DMS 273 (cell line): ENCODE results near the gene KCNJ18.
"Not testable (repeated sequence)": the region's sequence is repeated elsewhere in the genome, so short reads cannot be mapped to it uniquely, and the experiment has no call there.

Source experiments
- DNase-seq: peaks from one replicate; lab custom pipeline; 2025; ENCODE audit not compliant: unreplicated experiment; lab: John Stamatoyannopoulos, UW

Gene KCNJ18

GRCh38 chr17:21683897-21684296 lies 8.4 kb upstream of the KCNJ18 start:
- DNase-seq, result not testable (repeated sequence)

GRCh38 chr17:21684384-21684783 lies 7.9 kb upstream of the KCNJ18 start:
- not testable (repeated sequence) for DNase-seq

DNA sequence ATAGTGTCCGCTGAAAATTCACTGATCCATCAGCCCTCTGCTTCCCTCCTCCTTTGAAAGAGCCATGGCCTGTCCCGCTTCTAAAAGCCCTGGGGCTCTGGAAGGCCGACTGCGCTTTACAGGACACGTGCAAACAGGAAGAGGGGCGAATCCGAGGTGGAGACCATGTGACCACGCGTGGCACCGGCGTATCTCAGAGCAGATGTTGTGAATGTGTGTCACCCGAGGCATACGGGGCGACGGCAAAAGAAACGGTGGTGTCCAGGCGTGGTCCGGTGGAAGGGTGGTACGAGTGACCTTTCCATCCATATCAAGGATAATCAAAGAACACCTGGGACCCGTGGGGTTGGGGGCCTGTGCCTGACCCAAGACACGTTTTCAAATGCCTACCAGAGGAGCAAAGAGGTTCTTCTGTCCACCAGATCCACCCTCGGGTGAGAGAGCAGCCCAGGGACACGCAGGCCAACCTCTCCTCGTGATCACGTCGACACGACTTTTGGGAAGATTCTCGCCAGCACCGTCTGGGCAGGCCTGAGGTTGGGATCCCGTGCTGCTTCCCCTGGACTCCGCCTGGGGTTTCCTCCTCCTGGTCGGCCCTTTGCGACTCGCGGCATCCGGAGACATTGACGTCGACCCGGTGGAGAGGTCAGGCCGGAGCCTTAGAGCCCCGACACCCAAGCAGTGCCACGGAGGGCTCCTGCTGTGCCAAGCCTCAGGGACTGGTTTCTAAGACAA lies 7.1 kb upstream of the KCNJ18 start:
- DNase-seq, result not testable (repeated sequence)

DNA sequence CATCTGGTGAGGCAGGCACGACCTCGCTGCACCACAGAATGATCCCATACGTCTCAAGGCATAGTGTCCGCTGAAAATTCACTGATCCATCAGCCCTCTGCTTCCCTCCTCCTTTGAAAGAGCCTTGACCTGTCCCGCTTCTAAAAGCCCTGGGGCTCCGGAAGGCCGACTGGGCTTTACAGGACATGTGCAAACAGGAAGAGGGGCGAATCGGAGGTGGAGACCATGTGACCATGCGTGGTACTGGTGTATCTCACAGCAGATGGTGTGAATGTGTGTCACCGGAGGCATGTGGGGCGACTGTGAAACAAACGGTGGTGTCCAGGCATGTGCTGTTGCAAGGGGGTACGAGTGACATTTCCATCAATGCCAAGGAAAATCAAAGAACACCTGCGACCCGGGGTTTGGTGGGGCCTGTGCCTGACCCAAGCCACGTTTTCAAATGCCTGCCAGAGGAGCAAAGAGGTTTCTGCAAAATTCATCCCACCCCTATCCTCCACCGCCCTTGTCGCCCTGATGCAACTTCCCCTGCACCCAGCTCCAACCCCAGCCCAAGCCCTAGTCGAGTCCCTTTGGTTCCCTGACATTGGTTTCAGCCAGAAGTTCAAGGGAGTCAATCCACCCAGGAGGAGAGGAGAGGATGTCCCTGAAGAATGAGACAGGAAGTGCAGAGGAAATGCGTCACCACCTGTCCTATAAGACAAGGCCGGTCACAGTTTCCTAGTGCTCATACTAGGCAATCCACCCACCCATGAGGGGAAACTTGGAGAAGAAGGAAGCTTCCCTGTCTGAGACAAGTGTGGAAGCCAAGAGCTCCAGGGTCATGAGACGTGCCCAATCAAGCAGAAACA lies 5.9 kb upstream of the KCNJ18 start:
- no peak for DNase-seq

DNA sequence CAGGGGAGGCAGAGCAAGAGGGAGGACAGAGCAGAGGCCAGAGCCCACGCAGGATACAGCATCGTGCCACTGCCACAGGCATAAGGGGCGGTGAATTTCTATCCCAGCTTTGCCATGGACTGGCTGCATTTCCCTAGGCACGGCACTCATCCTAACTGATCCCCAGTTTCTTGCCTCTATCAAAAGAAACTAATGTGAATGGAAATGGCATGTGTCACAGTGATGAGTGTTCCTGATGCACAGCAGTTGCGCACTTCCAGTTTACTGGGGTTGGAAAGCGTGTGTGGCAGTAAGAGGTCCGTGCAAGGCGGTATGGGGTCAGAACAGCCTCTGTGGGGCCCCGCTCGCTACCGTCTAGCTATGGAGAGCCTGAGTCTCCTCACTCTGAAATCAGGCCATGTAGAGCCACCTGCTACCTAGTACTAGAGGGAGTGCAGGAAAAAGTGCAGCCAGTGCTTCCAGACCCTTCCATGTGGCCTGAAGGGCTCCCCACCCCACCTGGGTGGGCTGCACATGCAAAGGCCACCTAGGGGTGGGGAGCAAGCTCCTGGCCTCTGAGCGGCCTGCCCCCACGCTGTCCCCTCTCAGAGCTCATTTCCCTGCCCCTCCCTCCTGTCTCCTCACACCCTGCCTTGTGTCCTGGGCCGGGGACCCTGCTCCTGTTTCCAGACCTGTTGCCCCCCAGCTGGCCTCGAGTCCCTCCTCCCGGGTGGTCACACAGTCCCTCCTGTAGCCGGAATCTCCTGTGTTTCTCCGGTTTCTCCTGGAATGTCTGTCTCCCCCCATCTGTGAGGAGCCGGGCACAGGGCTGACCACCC lies 5.0 kb upstream of the KCNJ18 start:
- DNase-seq, result no peak

DNA sequence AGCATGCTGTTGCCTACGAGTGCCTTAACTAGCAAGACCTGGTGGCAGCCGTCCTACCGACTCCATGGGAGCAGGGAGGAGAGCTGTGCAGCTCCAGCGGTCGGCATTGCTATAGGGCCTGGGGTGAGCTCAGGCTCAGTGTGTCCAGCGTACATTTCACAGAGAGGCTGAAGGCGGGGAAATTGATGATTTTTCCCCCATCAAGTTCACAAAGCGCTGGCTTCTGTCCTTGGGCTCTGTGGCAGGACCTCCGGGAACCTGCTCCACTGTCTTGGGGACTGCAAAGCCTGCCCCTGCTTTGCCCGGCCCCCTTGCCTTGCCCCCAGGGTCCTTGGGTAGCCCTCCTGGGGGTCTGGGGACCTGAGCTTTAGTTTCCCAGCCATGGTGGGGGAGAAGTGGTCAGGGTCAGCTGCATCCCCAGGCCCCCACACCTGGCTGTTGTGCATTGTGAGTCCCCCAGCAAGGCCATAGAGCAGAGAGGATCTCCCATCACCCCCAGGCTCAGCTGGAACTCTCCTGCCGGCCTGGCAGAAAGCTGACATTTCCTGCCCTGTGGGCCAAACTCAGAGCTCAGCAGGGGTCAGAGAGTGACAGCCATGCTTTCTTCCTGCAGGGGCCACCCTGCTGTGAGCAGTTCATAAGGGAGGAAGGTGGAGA lies 3.9 kb upstream of the KCNJ18 start:
- no peak for DNase-seq

DNA sequence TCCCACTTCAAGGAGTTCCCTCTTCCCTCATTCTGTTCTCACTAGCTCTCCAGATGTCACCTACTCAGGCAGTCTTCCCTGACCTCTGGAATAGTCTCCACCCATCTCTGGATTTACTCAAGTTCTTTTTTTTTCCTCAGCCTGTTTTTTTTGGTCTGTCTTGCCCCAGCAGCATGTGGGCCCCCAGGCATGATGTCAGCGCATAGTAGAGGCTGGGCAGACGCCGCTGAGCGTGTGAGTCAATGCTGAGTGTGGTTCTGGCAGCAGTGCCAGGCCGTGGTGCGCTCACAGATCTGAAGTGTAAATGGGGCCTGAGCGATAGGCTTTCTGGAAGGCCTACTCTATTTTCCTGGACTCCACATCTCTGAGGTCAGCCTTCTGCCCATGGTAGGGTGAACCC lies 2.7 kb upstream of the KCNJ18 start:
- DNase-seq, result peak; percentile 40

GRCh38 chr17:21690811-21691210 lies 1.5 kb upstream of the KCNJ18 start:
- not testable (repeated sequence) for DNase-seq

DNA sequence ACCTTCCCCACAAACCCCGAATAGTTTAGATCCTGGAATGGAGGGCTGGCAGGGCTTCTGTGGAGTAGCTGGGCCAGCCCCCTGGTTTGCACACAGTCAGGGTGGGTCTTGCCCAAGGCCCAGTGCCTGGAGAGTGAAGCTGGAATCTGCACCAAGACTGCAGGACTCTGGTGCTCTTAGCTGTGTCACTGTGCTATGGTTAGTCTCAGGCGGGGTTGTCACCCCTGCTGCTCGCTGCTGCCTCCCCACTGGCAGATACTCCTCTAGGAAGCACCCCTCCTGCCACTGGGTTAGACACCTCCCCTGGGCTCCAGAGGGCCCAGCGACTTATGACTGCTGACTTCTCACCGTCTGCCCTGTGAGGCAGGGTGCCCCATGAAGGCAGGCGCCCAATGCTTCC lies 842 bp upstream of the KCNJ18 start:
- not testable (repeated sequence) for DNase-seq

DNA sequence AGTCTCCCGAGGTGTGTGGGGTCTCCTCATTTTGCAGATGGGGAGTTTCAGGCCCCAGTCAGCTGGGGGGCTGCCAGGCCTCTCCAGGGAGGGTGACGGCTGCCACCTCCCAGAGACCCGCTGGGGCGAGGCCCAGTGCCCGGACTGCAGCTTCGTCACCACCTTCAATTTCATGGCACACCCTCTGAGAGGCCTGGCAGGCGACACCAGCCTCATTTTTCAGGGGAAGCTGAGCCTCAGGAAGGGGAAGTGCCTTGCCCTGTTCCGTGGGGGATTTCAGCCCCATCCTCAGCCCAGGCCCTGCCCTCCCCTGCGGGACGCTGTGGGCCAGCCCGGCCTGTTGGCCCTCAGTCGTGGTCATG lies 362 bp downstream of the KCNJ18 start:
- DNase-seq, result not testable (repeated sequence)

GRCh38 chr17:21693391-21693796 lies 1.1 kb downstream of the KCNJ18 start:
- DNase-seq, result not testable (repeated sequence)

GRCh38 chr17:21693937-21694336 lies 1.6 kb downstream of the KCNJ18 start:
- not testable (repeated sequence) for DNase-seq

DNA sequence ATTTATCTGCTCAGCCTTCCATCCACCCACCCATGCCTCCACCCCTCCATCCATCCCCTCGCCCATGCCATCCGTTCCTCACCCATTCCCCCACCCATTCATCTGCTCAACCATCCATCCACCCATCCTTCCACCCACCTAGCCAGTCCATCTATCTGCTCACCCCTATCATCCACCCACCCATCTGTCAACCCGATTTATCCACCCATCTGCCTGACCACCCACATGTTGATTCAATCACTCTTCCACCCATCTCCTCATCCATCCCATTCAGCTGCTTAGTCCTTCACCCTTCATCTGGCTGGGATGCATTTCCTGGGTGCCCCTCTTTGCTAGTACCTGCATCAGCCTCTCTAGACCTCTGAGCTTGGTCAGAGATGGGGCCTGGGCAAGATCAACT lies 3.9 kb downstream of the KCNJ18 start:
- DNase-seq, result not testable (repeated sequence)

DNA sequence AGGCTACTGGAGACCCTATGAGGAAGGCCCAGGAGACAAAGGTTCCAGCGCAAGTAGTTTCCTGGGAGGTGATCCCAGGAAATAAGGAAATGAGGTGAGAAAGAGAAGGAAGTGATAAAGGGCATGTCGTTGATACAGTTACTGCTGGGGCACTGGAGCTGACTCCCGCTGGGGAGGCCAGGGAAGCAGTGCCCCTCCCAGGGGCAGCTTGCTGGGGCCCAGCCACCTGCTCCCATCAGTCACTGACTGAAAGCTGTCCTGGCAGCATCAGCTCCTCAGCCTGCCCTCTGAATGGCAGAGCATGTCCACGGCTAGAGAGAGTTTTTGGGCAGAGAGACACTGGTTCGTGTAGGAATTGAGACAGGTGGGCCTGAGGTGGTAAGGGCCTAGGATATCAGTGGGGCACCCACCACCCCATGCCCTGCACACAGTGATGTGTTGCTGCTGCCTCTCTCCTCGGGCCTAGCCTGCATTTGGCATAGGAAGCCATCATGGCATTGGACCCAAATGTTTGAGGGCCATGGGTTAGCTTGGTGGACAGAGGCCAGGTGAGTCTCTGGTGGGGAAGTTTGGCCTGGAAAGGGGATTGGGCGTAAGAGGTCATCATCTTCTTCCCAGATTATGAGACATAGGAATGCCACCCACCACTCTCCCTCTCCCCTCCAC lies 4.7 kb downstream of the KCNJ18 start:
- DNase-seq, result not testable (repeated sequence)

GRCh38 chr17:21697508-21697860 lies 5.2 kb downstream of the KCNJ18 start:
- DNase-seq, result not testable (repeated sequence)

- not testable (repeated sequence) for DNase-seq
These were observed 6.2 kb downstream of the KCNJ18 start for GRCh38 chr17:21698437-21699075.

DNA sequence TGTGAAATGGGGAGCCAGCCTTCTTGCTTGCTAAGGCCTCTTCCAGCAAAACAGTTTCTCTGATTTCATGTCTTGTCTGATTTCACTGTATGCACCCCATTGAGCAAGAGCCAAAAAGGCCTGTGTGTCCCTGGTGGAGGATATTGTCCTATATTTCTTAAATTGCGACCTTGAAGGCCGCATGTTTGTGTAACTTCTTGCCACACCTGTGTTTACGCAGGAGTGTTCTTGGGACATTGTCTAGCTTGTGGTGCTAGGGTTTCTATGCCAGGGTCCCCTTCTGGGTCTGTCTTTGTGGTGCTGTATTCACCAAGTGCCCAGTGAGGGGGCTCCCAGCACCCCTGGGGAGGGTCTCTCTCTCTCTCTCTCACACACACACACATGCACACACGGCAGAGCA lies 6.8 kb downstream of the KCNJ18 start:
- DNase-seq, result not testable (repeated sequence)

GRCh38 chr17:21699573-21700236 lies 7.4 kb downstream of the KCNJ18 start:
- DNase-seq, result not testable (repeated sequence)

GRCh38 chr17:21701090-21701489 lies 8.8 kb downstream of the KCNJ18 start:
- DNase-seq, result not testable (repeated sequence)
